Erythroblast (primary cell): ENCODE measurements around the gene AMBRA1.

ENCODE experiments used
- DNase-seq, 2 experiments: peaks; one replicate each; lab custom pipeline; 2025; lab: John Stamatoyannopoulos, UW
- GATA1 ChIP-seq: IDR thresholded peaks from 2 replicates; pipeline ENCODE4 v1.6.1; 2011; ENCODE audit warnings: low read depth, mild to moderate bottlenecking, control low read depth, low read length, moderate library complexity
- POLR2A ChIP-seq: IDR thresholded peaks from 2 replicates; pipeline ENCODE4 v1.6.1; 2011; ENCODE audit warnings: mild to moderate bottlenecking, low read length

Gene AMBRA1

GRCh38 chr11:46628961-46629360 is 35.1 kb upstream of the AMBRA1 start:
- TF ChIP-seq GATA1: no peak
- no peak for TF ChIP-seq POLR2A

GRCh38 chr11:46625406-46625805 is 31.6 kb upstream of the AMBRA1 start:
- TF ChIP-seq GATA1 (no peak), POLR2A (no peak)
- DNase-seq: no peak

More at GRCh38 chr11:46628961-46629360, 35.1 kb upstream of the AMBRA1 start:
- DNase-seq: no peak

GRCh38 chr11:46618837-46619236 is 25.0 kb upstream of the AMBRA1 start:
- peak; percentile 16 to 31 for DNase-seq
- no peak for TF ChIP-seq GATA1
- no peak for TF ChIP-seq POLR2A

- no peak for DNase-seq
- no peak for TF ChIP-seq GATA1
- TF ChIP-seq POLR2A: no peak
Observed at GRCh38 chr11:46617972-46618314, 24.1 kb upstream of the AMBRA1 start.

- TF ChIP-seq POLR2A: peak; percentile 80
- no peak for TF ChIP-seq GATA1
- peak; percentile 95 to 97 for DNase-seq
Observed at GRCh38 chr11:46617134-46617971, 23.5 kb upstream of the AMBRA1 start, which contains the start of the genes ATG13 and HARBI1. Gene ATG13 (plus strand): TSS chr11:46617553. CDS start chr11:46644292, 26,739 bp downstream. Gene HARBI1 (minus strand): TSS chr11:46617227. CDS start chr11:46616237, 990 bp downstream.

GRCh38 chr11:46616551-46617133 is 22.8 kb upstream of the AMBRA1 start:
- TF ChIP-seq GATA1 (no peak), POLR2A (no peak)
- peak; percentile 56 to 72 for DNase-seq

GRCh38 chr11:46615756-46616155 is 21.9 kb upstream of the AMBRA1 start:
- DNase-seq: no peak
- TF ChIP-seq POLR2A: no peak
- TF ChIP-seq GATA1: no peak

- no peak for DNase-seq
- no peak for TF ChIP-seq GATA1
- TF ChIP-seq POLR2A: no peak
Observed at GRCh38 chr11:46612326-46612725, 18.5 kb upstream of the AMBRA1 start.

- TF ChIP-seq POLR2A (peak; percentile 40), GATA1 (peak; percentile 90)
- peak; percentile 91 to 96 for DNase-seq
Observed at GRCh38 chr11:46611526-46612304, 17.9 kb upstream of the AMBRA1 start.

- no peak for DNase-seq
Observed at GRCh38 chr11:46609386-46609785, 15.6 kb upstream of the AMBRA1 start.

GRCh38 chr11:46607516-46607915 is 13.7 kb upstream of the AMBRA1 start:
- TF ChIP-seq POLR2A (no peak), GATA1 (no peak)
- DNase-seq: peak; percentile 14 to 37

More at GRCh38 chr11:46609386-46609785, 15.6 kb upstream of the AMBRA1 start:
- TF ChIP-seq POLR2A: no peak
- TF ChIP-seq GATA1: no peak

GRCh38 chr11:46604796-46605195 is 11.0 kb upstream of the AMBRA1 start:
- TF ChIP-seq POLR2A (no peak), GATA1 (no peak)
- peak; percentile 44 to 54 for DNase-seq

- TF ChIP-seq POLR2A: no peak
- TF ChIP-seq GATA1: no peak
- DNase-seq: no peak
Observed at GRCh38 chr11:46603704-46604308, 10.0 kb upstream of the AMBRA1 start.
